Activated T-helper 9 cell treated with anti-CD3 and anti-CD28 coated beads, Interleukin-2, amount 50 U/mL, for 16 hours (primary cell): Measurements from ENCODE around the gene KRTAP9-6.
"Not testable (repeated sequence)": the region's sequence is repeated elsewhere in the genome, so short reads cannot be mapped to it uniquely, and the experiment has no call there.

Experiments used
- DNase-seq: peaks from one replicate; pipeline ENCODE4 v3.0.0-alpha.2; 2020; ENCODE audit warnings: low read depth

Gene KRTAP9-6

GRCh38 chr17:41265078-41265477 is at the start of gene KRTAP9-6:
KRTAP9-6 (plus strand) TSS chr17:41265378; CDS start chr17:41265378, 0 bp downstream.
- DNase-seq: no peak

- DNase-seq: no peak
These were observed 49.5 kb upstream of the KRTAP9-6 start for GRCh38 chr17:41215681-41216080.

GRCh38 chr17:41223821-41224220 is 41.4 kb upstream of the KRTAP9-6 start:
- DNase-seq: no peak

DNA sequence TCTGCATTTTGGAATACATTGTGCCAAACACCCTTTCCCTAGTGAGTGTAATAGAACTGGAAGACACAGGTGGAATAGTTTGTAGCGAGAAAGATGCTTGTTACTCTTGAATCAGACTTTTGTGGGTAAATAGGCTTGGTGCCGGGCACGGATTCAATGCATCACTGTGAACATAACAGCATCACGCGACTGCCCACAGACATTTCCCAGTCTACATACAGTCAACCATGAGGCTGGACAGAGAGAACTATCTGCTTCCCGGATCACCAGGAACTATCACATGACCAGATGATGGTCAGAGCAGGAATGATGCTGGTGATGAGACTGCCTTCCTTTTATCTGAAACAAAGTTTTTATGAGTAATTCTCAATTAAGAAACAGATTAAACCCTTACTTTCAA is 39.1 kb upstream of the KRTAP9-6 start:
- DNase-seq: no peak

- not testable (repeated sequence) for DNase-seq
These were observed 38.5 kb upstream of the KRTAP9-6 start, which contains the start of gene KRTAP9-2 for GRCh38 chr17:41226598-41227095. KRTAP9-2 (plus strand) TSS chr17:41226648; CDS start chr17:41226655, 7 bp downstream.

GRCh38 chr17:41230094-41230493 is 35.1 kb upstream of the KRTAP9-6 start:
- no peak for DNase-seq

DNA sequence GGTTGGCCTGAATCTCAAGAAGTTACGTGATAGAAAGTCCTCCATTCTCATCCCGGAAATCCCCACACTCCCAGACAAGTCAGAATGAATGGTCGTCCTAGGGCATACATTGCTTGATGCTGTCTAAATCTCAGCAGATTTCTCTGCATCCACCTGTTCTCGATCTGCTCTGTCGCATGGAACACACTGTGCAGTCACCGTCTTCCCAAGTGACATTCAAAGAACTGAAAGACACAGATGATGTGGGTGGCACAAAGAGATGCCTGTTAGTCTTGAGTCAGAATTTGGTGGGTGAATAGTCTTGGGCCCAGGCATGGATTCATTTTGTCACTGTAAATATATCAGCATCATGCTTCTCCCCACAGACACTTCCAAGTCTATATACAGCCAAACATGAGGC is 33.4 kb upstream of the KRTAP9-6 start:
- DNase-seq: no peak

GRCh38 chr17:41232399-41233105 is 32.6 kb upstream of the KRTAP9-6 start, which contains the start of gene KRTAP9-3:
KRTAP9-3 (plus strand) TSS chr17:41232449; CDS start chr17:41232502, 53 bp downstream.
- not testable (repeated sequence) for DNase-seq

DNA sequence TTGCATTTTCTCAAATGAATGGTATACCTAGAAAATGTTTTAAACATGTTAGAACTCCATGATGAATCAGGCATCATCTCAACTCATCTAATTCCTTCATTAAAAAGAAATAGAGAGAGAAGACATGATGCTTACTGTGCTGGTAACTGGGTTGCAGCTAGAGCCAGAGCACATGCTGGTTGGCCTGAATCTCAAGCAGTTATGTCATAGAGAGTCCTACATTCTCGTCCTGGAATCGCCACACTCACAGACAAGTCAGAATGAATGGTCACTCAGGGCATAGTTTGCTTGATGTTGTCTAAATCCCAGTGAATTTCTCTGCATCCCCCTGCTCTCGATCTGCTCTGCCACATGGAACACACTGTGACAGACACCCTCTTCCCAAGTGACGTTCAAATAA is 28.1 kb upstream of the KRTAP9-6 start:
- DNase-seq: not testable (repeated sequence)

DNA sequence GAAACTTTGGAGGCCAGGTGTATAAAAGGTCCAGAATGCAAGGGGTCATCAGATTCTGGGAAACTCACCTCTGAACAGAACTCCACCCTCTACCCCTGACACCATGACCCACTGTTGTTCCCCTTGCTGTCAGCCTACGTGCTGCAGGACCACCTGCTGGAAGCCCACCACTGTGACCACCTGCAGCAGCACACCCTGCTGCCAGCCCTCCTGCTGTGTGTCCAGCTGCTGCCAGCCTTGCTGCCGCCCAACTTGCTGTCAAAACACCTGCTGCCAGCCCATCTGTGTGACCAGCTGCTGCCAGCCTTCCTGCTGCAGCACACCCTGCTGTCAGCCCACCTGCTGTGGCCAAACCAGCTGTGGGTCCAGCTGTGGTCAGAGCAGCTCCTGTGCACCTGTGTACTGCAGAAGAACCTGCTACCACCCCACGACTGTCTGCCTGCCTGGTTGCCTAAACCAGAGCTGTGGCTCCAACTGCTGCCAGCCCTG is 27.2 kb upstream of the KRTAP9-6 start, which contains the start of gene KRTAP9-8:
Gene KRTAP9-8, plus strand, starts transcription at position 51 of the 489 bp plus-strand sequence. Its CDS starts 53 bp downstream, at position 104.
- not testable (repeated sequence) for DNase-seq

DNA sequence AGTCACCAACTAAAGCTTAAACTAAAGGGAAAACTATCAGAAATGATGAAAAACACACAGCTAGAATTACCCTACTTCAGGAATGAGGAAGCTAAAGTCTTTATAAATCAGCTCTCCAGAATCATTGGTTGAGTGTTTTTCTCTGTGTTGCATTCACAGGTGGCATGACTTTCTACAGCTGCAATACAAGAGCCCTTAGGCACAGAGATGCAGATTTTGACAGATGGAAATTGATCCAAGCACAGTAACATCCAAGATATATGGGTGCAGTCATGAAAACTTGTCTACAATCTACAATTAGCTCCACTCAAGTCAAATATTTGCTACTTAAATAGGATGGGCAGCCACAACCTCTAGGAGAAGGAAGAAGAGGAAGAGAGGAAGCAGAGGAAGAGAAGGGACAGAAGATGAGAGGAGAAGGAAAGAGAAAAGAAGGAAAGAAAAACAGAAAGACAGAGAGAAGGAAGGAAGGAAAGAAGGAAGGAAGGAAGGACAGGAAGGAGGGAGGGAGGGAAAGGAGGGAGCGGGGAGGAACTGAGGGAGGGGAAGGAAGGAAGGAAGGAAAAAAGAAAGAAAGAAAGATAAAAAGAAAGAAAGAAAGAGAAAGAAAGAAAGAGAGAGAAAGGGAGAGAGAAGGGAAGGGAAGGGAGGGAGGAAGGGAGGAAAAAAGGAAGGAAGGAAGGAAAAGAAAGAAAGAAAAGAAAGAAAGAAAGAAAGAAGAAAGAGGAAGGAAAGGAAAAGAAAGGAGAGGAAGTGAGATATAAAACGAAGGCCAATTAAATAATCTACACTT is 18.0 kb upstream of the KRTAP9-6 start:
- DNase-seq: not testable (repeated sequence)

DNA sequence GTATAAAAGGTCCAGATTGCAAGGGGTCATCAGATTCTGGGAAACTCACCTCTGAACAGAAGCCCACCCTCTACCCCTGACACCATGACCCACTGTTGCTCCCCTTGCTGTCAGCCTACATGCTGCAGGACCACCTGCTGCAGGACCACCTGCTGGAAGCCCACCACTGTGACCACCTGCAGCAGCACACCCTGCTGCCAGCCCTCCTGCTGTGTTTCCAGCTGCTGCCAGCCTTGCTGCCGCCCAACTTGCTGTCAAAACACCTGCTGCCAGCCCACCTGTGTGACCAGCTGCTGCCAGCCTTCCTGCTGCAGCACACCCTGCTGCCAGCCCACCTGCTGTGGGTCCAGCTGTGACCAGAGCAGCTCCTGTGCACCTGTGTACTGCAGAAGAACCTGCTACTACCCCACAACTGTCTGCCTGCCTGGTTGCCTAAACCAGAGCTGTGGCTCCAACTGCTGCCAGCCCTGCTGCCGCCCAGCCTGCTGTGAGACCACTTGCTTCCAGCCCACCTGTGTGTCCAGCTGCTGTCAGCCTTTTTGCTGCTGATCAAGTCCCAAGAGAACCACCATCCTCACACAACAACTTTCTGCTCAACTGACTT is 15.4 kb upstream of the KRTAP9-6 start, which contains the start of gene KRTAP9-4:
Gene KRTAP9-4, plus strand, starts transcription at position 51 of the 604 bp plus-strand sequence. Its CDS starts 34 bp downstream, at position 85.
- not testable (repeated sequence) for DNase-seq

- DNase-seq: no peak
These were observed 13.9 kb upstream of the KRTAP9-6 start for GRCh38 chr17:41251261-41251660.

DNA sequence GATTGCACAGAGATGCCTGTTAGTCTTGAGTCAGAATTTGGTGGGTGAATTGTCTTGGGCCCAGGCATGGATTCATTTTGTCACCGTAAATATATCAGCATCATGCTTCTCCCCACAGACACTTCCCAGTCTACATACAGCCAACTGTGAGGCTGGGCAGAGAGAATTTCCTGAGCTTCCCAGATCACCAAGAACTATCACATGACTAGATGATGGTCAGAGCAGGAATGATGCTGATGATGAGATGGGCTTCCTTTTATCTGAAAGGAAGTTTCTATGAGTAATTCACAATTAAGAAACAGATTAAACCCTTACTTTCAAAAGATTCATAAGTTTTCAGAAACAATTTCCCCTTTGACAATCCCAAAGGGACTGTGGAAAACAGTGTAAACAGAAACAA is 10.3 kb upstream of the KRTAP9-6 start:
- DNase-seq: no peak

- DNase-seq: not testable (repeated sequence)
These were observed 9.5 kb upstream of the KRTAP9-6 start, which contains the start of gene KRTAP9-9 for GRCh38 chr17:41255381-41256290. KRTAP9-9 (plus strand) TSS chr17:41255384.

DNA sequence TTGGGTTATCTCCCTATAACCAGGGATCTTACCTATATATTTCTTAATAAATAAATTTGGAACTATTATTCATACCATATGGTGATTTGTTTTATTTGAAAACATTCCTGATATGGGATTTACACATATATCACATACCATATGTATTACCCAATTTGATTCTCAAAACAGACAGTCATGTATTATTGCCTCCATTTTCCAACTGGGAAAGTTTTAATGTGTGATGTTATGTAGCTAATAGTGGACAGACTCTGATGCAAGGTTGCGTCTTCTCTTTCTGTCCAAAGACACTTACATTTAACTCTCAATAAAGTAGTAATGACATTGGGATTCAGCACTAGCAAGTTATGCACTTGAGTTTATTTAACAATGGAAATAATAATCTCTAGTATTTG is 8.9 kb upstream of the KRTAP9-6 start:
- DNase-seq: no peak

GRCh38 chr17:41258406-41258805 is 6.8 kb upstream of the KRTAP9-6 start:
- no peak for DNase-seq

- DNase-seq: no peak
These were observed 2.0 kb upstream of the KRTAP9-6 start for GRCh38 chr17:41263212-41263611.

GRCh38 chr17:41264599-41264998 is 579 bp upstream of the KRTAP9-6 start:
- DNase-seq: no peak

DNA sequence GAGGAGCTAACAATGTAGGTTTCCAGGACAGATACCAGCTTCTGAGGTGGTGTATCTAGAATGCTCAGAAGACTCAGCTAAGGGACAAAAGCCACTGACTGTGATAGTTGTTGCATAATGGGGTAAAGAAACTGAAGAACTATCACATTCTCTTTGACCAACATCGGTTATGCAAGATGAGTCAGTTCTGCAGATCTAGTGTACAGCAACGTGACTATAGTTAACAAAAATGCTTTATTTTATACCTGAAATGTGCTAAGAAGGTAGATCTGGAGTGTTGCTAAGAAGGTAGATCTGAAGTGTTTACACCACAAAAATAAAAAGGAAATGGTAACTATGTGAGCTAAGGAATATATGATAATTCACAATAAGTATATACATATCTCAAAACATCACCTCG is 2.5 kb downstream of the KRTAP9-6 start:
- no peak for DNase-seq

DNA sequence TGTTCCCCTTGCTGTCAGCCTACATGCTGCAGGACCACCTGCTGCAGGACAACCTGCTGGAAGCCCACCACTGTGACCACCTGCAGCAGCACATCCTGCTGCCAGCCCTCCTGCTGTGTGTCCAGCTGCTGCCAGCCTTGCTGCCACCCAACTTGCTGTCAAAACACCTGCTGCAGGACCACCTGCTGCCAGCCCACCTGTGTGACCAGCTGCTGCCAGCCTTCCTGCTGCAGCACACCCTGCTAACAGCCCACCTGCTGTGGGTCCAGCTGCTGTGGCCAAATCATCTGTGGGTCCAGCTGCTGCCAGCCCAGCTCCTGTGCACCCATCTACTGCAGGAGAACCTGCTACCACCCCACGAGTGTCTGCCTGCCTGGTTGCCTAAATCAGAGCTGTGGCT is 6.1 kb downstream of the KRTAP9-6 start:
- not testable (repeated sequence) for DNase-seq
